Neural cell (in vitro differentiated cells): ENCODE data around the gene MACIR. TPM values are rescaled to one million over a fixed set of nuclear protein-coding genes. Genes with fewer than 3 reads are reported as not detected.
A peak's percentile ranks its signal among the peaks of the same experiment; 100 is the strongest.

Experiments
- H2AFZ ChIP-seq: fragments of 200-600, 300-800 bp; sonication (generic), shearing (Covaris generic); 2 replicates; pipeline ENCODE4 v1.6.0; 2014; ENCODE audit warnings: low read depth, mild to moderate bottlenecking, antibody characterized with exemption, low read length, moderate library complexity
- H3F3A ChIP-seq: fragments of 200-600 bp; shearing (Covaris generic); 2 replicates; pipeline ENCODE4 v1.6.1; 2016; ENCODE audit warnings: mild to moderate bottlenecking, moderate library complexity, mixed read lengths, antibody characterized with exemption, low read length; ENCODE audit not compliant: insufficient read depth, poor library complexity, severe bottlenecking
- H3K27ac ChIP-seq: fragments of 200-600, 300-800 bp; sonication (generic), shearing (Covaris generic); 2 replicates; pipeline ENCODE4 v1.5.1; 2014; ENCODE audit warnings: mild to moderate bottlenecking, low read length, moderate library complexity
- H3K27me3 ChIP-seq: fragments of 300-800, 200-600 bp; sonication (generic), shearing (Covaris generic); 2 replicates; pipeline ENCODE4 v1.6.0; 2014; ENCODE audit warnings: mild to moderate bottlenecking, low read depth, low read length, moderate library complexity; ENCODE audit not compliant: insufficient read depth
- H3K36me3 ChIP-seq: fragments of 300-800, 200-600 bp; sonication (generic), shearing (Covaris generic); 2 replicates; pipeline ENCODE4 v1.5.1; 2014; ENCODE audit warnings: mild to moderate bottlenecking, antibody characterized with exemption, low read length, moderate library complexity; ENCODE audit not compliant: insufficient read depth
- H3K4me2 ChIP-seq: fragments of 300-800, 200-600 bp; sonication (generic), shearing (Covaris generic); 2 replicates; pipeline ENCODE4 v1.6.0; 2014; ENCODE audit warnings: mild to moderate bottlenecking, low read length
- H3K4me3 ChIP-seq: fragments of 300-800, 200-600 bp; sonication (generic), shearing (Covaris generic); 2 replicates; pipeline ENCODE4 v1.5.1; 2014; ENCODE audit warnings: mild to moderate bottlenecking, low read length, moderate library complexity
- H3K79me2 ChIP-seq: fragments of 200-600 bp; shearing (Covaris generic); replicated peaks from 2 replicates; pipeline ENCODE4 v1.6.0; 2014; ENCODE audit warnings: mild to moderate bottlenecking, low read length, moderate library complexity; ENCODE audit not compliant: insufficient read depth
- H3K9ac ChIP-seq: fragments of 300-800, 200-600 bp; sonication (generic), shearing (Covaris generic); 2 replicates; pipeline ENCODE4 v1.6.1; 2016; ENCODE audit warnings: mild to moderate bottlenecking, low read length, mixed read lengths
- H3K9me2 ChIP-seq: fragments of 200-600 bp; shearing (Covaris generic); 2 replicates; pipeline ENCODE4 v1.6.1; 2016; ENCODE audit warnings: mild to moderate bottlenecking, low read length, mixed read lengths; ENCODE audit not compliant: insufficient read depth
- H3K9me3 ChIP-seq: fragments of 200-600, 300-800 bp; sonication (generic), shearing (Covaris generic); 2 replicates; pipeline ENCODE4 v1.6.1; 2016; ENCODE audit warnings: mild to moderate bottlenecking, mixed run types, low read length, moderate library complexity, mixed read lengths
- H4K20me1 ChIP-seq: fragments of 200-600 bp; shearing (Covaris generic); 2 replicates; pipeline ENCODE4 v1.6.1; 2016; ENCODE audit warnings: mild to moderate bottlenecking, mixed run types; ENCODE audit not compliant: insufficient read depth
- EP300 ChIP-seq: fragments of 450-650 bp; conservative IDR thresholded peaks from 2 replicates; pipeline ENCODE4 v1.6.1; 2014; ENCODE audit warnings: antibody characterized with exemption, mild to moderate bottlenecking, moderate library complexity; ENCODE audit not compliant: poor library complexity, severe bottlenecking
- EZH2 ChIP-seq: fragments of 200-600, 300-800 bp; shearing (Covaris generic), sonication (generic); IDR thresholded peaks from 2 replicates; pipeline ENCODE4 v1.6.1; 2014; ENCODE audit warnings: antibody characterized with exemption, low read length, borderline replicate concordance, mild to moderate bottlenecking; ENCODE audit not compliant: insufficient read depth, poor library complexity, severe bottlenecking
- MXI1 ChIP-seq: fragments of 450-650 bp; conservative IDR thresholded peaks from 2 replicates; pipeline ENCODE4 v1.6.1; 2014; ENCODE audit warnings: antibody characterized with exemption, mild to moderate bottlenecking; ENCODE audit not compliant: poor library complexity, severe bottlenecking
- POLR2AphosphoS5 ChIP-seq: IDR thresholded peaks from 2 replicates; pipeline ENCODE4 v1.6.1; 2012
- RAD21 ChIP-seq: fragments of 450-650 bp; conservative IDR thresholded peaks from 2 replicates; pipeline ENCODE4 v1.6.1; 2014; ENCODE audit warnings: antibody characterized with exemption, mild to moderate bottlenecking, moderate library complexity
- REST ChIP-seq: IDR thresholded peaks from 2 replicates; pipeline ENCODE4 v1.6.1; 2012; ENCODE audit warnings: borderline replicate concordance
- SMC3 ChIP-seq: fragments of 450-650 bp; conservative IDR thresholded peaks from 2 replicates; pipeline ENCODE4 v1.6.1; 2014; ENCODE audit warnings: antibody characterized with exemption, mild to moderate bottlenecking, moderate library complexity; ENCODE audit not compliant: poor library complexity
- TAF1 ChIP-seq: IDR thresholded peaks from 2 replicates; pipeline ENCODE4 v1.6.1; 2012; ENCODE audit warnings: low read depth
- polyA minus RNA-seq: library from RNA; depleted of rRNA, polyadenylated mRNA; stranded (reverse); fragments of >200 nt; gene quantifications from 2 replicates; pipeline ENCODE4 v1.2.3, GENCODE V29; 2014
- polyA plus RNA-seq: library from polyadenylated mRNA; depleted of rRNA; stranded (reverse); fragments of >200 nt; gene quantifications from 2 replicates; pipeline ENCODE4 v1.2.3, GENCODE V29; 2014
- TF ChIP-seq, protein P1 (sequence below): fragments of 450-650 bp; IDR thresholded peaks from 2 replicates; pipeline ENCODE4 v1.5.1; 2014; ENCODE audit warnings: antibody characterized with exemption, mild to moderate bottlenecking, moderate library complexity; ENCODE audit not compliant: poor library complexity, severe bottlenecking

The MACIR gene, protein sequence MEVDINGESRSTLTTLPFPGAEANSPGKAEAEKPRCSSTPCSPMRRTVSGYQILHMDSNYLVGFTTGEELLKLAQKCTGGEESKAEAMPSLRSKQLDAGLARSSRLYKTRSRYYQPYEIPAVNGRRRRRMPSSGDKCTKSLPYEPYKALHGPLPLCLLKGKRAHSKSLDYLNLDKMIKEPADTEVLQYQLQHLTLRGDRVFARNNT
- 33.7 and 34.8 TPM in 2 replicates for polyA plus RNA-seq
- polyA minus RNA-seq = 45.5 and 50.9 TPM in 2 replicates

DNA sequence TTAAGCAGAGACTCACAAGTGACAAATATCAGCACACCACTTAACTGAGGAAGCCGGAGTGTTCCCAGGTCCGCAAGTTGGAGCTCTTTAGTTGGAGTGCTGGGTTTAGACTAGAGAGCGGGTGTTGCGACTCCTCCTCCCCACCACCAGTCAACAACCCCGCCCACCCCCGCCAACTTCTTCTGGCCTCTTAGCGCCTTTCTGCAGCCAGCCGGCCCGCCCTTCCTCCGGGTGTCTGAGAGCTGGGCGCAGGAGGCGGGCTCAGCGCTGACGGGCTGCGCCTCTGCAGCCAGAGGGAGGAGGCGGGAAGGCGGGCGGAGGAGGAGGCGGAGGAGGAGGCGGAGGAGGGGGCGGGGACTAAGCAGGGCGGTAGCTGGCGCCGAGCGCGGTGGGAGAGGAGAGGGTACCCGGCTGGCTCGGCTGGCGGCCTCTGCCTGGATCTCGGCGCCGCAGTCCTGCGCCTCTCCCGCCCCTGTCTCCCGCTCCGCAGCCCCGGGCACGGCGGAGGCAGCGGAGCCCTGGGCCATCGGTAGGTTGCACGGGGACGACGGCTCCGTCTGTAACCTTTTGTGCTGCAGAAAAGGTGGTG lies at the start of gene MACIR:
Gene MACIR, plus strand, starts transcription at position 396 of the 589 bp plus-strand sequence. CDS start 17,157 bp downstream, outside the sequence.
- Histone ChIP-seq H3K36me3 (no peaks in the 10 kb centered on the region), H3K9me3 (no peaks in the 10 kb centered on the region), H2AFZ (peak within 1 kb of the TSS; percentile 65), H3K4me2 (peak within 1 kb of the TSS; percentile 85), H4K20me1 (no peaks in the 10 kb centered on the region), H3F3A (no peaks in the 10 kb centered on the region), H3K27me3 (no peaks in the 10 kb centered on the region), H3K4me3 (peak within 1 kb of the TSS; percentile 91), H3K9ac (peak within 1 kb of the TSS; percentile 93), H3K27ac (peak within 1 kb of the TSS; percentile 90), H3K9me2 (no peaks in the 10 kb centered on the region), H3K79me2 (peaks cover 35% of the 10 kb centered on the region)
- TF ChIP-seq RAD21 (no peak), REST (peak; percentile 84), SMC3 (no peak), POLR2AphosphoS5 (peak; percentile 94), TAF1 (peak; percentile 88)

GRCh38 chr5:103209065-103209464 lies 49.5 kb upstream of the MACIR start:
- H3K9me2 ChIP-seq = no peaks in the 10 kb centered on the region
- no peak overlapping the region for H3K9ac ChIP-seq
- no peaks in the 10 kb centered on the region for H3F3A ChIP-seq
- no peak overlapping the region for H3K4me3 ChIP-seq
- H4K20me1 ChIP-seq = no peaks in the 10 kb centered on the region
- H3K4me2 ChIP-seq = no peak overlapping the region
- no peaks in the 10 kb centered on the region for H3K27me3 ChIP-seq
- no peaks in the 10 kb centered on the region for H3K36me3 ChIP-seq
- H3K79me2 ChIP-seq = no peaks in the 10 kb centered on the region
- TF ChIP-seq POLR2AphosphoS5 = no peak
- TF ChIP-seq MXI1 = no peak
- TF ChIP-seq, protein P1, sequence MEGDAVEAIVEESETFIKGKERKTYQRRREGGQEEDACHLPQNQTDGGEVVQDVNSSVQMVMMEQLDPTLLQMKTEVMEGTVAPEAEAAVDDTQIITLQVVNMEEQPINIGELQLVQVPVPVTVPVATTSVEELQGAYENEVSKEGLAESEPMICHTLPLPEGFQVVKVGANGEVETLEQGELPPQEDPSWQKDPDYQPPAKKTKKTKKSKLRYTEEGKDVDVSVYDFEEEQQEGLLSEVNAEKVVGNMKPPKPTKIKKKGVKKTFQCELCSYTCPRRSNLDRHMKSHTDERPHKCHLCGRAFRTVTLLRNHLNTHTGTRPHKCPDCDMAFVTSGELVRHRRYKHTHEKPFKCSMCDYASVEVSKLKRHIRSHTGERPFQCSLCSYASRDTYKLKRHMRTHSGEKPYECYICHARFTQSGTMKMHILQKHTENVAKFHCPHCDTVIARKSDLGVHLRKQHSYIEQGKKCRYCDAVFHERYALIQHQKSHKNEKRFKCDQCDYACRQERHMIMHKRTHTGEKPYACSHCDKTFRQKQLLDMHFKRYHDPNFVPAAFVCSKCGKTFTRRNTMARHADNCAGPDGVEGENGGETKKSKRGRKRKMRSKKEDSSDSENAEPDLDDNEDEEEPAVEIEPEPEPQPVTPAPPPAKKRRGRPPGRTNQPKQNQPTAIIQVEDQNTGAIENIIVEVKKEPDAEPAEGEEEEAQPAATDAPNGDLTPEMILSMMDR = no peak
- TF ChIP-seq TAF1 = no peak
- no peak for TF ChIP-seq EZH2
- TF ChIP-seq SMC3 = no peak
- no peak for TF ChIP-seq EP300
- no peak for TF ChIP-seq RAD21
- no peak for TF ChIP-seq REST
- H3K27ac ChIP-seq = no peak overlapping the region
- H2AFZ ChIP-seq = no peak overlapping the region
- H3K9me3 ChIP-seq = no peaks in the 10 kb centered on the region
